HG02840 (cell line): Measurements from ENCODE around the gene HOPX.
"Not testable (repeated sequence)": the region's sequence is repeated elsewhere in the genome, so short reads cannot be mapped to it uniquely, and the experiment has no call there.

Experiments used
- ATAC-seq: cut with Tn5 transposase; IDR thresholded peaks from one replicate; pipeline ENCODE4 v1.9.1; 2021; ENCODE audit warnings: mild to moderate bottlenecking, moderate library complexity, moderate number of reproducible peaks; ENCODE audit not compliant: unreplicated experiment, low FRiP score

The HOPX gene

GRCh38 chr4:56689201-56689969 lies 8.3 kb upstream of the HOPX start:
- ATAC-seq: no peak

DNA sequence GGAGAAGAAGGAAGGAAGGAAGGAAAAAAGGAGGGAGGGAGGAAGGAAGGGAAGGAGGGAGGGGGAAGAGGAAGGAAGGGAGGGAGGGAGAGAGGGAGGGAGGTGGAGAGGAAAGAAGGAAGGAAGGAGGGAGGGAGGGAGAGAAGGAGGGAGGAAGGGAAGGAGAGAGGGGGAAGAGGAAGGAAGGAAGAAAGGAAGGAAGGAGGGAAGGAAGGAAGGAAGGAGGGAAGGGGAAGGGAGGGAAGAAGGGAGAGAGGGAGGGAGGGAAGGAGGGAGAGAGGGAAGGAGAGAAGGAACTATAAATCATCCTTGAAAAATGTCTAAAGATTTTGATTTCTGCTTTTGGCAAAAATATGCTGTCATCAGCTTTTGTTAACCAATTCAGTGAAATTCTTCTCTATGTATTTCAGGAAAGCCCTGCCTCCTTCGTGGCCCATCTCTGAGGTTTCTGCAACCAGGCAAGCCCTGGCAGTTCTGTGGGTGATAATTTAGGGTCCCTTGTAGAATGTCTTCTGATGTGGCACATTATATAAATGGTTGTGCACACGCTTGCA lies 7.1 kb upstream of the HOPX start:
- no peak for ATAC-seq

GRCh38 chr4:56686537-56687231 lies 5.6 kb upstream of the HOPX start:
- no peak for ATAC-seq

DNA sequence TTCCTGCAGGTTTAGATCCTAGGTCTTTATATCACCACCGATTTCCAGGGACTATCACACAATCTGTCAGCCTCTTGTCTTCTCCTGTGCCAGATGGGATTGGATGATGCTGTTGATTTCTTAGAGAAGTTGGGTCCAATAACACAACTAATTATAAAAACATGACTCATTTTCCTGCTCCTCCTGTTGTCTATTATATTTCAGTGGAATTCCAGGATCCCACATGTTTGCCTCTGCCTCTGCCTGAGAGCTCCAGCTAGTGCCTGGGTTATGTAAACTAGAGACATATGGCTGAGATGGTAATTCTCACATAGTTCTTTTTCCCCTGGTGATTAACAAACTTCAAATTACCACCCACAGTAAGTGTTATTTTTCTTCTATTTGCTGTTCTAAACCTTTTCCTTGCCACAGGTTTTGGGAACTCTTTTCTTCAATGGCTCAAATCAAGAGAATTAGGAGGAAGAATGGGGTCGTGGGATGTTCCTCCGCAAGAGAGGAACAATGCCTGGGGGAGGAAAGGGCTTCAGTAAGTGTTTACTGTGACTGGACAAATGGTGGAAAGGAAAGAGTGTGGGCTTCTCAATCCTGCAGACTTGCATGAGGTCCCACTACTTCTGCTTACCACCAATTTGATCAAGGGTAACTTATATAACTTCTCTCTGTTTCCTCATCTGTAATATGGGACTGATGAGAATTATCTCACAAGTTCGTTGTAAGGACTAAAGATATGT lies 3.4 kb upstream of the HOPX start:
- no peak for ATAC-seq

- ATAC-seq: no peak
Measured at GRCh38 chr4:56683455-56683854, 2.4 kb upstream of the HOPX start.

DNA sequence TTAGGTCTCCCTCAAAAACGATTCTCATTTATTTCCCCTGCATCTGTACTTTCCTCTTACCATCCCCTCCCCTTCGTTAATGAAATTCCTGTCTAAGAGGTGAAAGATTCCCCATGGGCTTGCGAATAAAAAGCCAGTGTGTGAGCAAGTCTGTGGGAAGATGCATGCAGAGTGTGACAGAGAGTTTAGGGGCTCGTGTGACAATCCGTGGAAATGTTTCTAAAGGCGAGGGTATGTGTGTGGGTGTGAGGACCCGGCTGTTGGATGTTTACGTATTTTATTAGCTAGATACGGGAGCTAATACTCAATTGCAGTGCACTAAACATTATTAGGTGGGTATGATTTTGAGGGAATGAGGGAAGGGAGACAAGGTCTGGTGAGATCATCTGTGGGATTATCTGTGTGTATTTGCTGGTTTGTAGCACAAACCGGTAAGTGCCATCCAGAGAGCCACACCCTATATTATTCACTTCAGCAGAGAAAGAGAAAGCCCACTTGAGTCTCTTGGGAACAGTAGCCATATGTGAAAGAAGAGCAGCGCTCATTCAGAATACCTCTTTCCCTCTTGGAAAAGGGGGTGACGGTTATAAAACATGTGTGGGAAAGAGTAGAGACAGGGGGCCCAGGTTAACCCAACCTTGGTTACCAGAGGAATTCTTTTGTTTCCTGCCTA lies 893 bp upstream of the HOPX start:
- no peak for ATAC-seq

DNA sequence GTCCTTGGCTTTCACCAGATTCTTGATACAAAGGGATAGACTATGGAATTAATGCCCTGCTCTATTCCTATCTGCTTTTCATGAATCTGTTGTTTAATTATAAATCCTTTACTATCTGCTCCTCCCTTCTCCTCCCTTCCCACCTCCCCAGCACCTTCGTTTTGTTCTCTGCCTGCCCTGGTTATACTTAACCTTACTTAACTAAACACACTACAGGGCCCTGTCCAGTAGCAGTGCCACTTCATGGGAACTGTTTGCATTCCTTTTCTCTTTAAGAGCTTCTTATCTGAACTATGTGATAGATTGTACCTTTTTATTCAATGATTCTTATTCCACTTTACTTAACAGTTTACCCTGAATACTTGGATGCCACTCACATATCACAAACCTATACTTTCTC lies 830 bp downstream of the HOPX start:
- no peak for ATAC-seq

- ATAC-seq: no peak
Measured at GRCh38 chr4:56677711-56678110, 3.4 kb downstream of the HOPX start.

- ATAC-seq: no peak
Measured at GRCh38 chr4:56674984-56675383, 6.1 kb downstream of the HOPX start.

GRCh38 chr4:56671860-56672259 lies 9.2 kb downstream of the HOPX start:
- no peak for ATAC-seq

- no peak for ATAC-seq
Measured at GRCh38 chr4:56671373-56671772, 9.7 kb downstream of the HOPX start.

- ATAC-seq: no peak
Measured at GRCh38 chr4:56668267-56668666, 12.8 kb downstream of the HOPX start.

- not testable (repeated sequence) for ATAC-seq
Measured at GRCh38 chr4:56667396-56667795, 13.7 kb downstream of the HOPX start.

DNA sequence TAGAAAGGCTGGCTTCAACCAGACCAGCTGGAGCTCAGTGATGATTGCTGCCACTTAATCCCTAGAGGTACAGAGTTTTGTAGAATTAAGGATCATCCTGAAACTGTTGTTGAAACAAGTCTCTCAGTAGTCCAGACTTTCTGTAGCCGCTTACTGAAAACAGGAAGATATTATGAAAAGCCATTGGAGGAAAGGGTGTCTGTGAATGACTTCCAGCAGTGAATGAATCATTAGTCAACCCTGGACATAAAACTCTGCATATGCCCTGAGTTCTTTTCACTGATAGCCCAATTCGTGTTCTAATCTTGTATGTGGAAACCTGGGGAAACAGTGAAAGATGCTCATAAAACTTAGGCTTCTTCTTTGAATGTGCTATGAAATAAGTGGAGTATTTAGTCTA lies 14.8 kb downstream of the HOPX start:
- no peak for ATAC-seq

- no peak for ATAC-seq
Measured at GRCh38 chr4:56665781-56666180, 15.3 kb downstream of the HOPX start.

DNA sequence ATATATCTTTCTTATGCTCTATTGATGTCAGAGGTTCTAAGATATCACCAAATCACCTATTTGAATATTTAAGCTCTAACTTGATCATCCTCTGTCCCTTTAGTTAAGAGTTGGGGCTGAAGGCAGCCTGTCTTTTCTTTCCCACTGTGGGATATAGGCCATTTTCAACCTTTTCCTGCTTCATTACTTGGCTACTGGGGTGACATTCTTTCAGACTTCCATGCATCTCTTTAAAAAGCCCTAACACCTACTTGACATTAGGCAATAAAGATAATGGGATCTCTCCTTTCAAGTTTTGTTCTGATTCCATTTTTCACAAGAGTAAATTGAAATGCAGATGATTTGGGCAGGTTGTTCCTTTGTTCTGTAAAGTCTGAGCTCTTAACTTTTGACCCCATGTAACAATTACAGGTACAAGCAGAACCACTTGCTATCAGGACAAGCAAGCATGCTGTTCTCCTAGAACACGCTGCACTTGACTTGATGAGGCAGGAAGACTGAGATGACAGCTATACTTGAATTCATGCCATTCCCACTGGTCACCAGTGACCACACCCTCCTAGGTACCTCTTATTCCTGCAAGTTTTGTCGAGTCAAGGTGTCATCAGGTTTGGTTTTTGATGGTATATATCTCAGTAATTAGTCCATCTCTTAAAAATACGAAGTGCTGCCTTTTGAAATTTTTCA lies 18.2 kb downstream of the HOPX start:
- ATAC-seq: no peak

- no peak for ATAC-seq
Measured at GRCh38 chr4:56659946-56660345, 21.1 kb downstream of the HOPX start.

DNA sequence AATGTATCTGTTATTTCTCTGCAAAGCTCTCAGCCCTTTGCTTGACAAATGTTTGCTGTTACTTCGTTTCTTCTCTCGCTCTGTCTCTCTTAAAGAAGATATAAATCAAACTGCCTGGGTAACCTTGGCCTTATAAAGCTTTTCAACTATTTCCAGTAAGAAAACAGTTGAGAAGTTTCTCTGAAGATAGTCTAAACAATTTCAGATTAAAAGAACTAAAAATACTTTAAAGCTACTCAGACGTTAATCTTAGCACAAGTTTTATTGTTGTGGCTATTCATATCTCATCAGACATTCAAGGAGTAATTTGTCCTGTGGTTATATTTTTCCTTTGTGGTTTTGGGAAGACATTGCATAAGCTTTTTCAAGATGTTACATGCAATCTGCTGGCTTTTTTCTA lies 22.6 kb downstream of the HOPX start:
- ATAC-seq: no peak

GRCh38 chr4:56657818-56658217 lies 23.3 kb downstream of the HOPX start:
- no peak for ATAC-seq

DNA sequence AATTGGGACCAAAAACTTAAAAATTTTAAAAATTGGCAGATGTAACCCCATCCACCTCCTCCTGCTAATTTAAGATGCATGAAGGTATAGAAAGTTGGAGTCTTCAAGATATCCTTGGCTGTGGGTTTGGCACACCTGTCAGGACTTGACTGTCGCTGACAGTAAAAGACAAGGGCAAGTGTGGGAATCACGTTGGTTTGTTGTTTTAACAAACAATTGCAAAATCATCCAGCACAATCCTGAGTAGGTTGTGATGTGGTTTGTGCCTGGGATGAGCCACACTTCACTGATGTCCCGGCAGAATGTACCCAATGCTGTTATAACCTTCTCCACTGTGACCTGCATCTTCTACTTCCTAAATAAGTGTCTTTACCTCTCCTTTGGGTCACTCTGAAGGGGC lies 24.0 kb downstream of the HOPX start:
- no peak for ATAC-seq
